Erythroblast (primary cell): Measurements from ENCODE around the gene KRT76.
"Not testable (repeated sequence)": the region's sequence is repeated elsewhere in the genome, so short reads cannot be mapped to it uniquely, and the experiment has no call there.

ENCODE experiments used
- DNase-seq, 2 experiments: peaks; one replicate each; lab custom pipeline; 2025; lab: John Stamatoyannopoulos, UW
- GATA1 ChIP-seq: IDR thresholded peaks from 2 replicates; pipeline ENCODE4 v1.6.1; 2011; ENCODE audit warnings: low read depth, mild to moderate bottlenecking, control low read depth, low read length, moderate library complexity
- POLR2A ChIP-seq: IDR thresholded peaks from 2 replicates; pipeline ENCODE4 v1.6.1; 2011; ENCODE audit warnings: mild to moderate bottlenecking, low read length

The KRT76 gene

DNA sequence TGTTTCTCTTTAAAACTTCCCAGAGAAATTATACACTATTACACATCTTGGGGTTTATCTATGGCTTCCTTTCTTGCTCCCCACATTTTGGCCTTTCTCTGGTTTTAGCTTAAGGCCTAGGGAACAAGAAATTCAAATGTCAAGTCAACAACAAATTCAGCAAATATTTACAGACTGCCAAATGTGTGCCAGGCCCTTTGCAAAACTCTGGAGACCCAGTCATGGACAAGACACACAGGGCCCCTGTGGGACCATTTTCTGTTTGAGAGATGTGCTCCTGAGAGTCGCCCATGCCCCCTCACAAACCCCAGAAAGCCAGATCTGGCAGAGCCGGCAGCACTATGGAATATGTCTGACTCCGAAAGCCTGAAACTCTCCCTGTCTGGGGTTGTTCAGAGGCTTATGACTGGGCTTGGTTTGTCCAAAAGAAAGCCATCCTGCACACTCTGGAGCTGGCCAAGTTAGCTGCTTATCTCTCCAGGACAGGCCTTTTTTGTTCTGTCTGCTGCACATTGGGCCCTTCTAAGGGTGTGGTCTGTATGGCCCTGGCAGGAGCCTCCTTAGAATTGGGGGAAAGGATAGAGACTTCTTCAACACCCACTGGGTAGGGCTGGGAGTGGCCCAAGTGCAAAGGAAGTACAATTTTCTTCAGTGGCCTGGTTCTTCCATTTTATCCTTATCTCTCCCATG is 19.8 kb upstream of the KRT76 start:
- TF ChIP-seq POLR2A (no peak), GATA1 (peak; percentile 66)

DNA sequence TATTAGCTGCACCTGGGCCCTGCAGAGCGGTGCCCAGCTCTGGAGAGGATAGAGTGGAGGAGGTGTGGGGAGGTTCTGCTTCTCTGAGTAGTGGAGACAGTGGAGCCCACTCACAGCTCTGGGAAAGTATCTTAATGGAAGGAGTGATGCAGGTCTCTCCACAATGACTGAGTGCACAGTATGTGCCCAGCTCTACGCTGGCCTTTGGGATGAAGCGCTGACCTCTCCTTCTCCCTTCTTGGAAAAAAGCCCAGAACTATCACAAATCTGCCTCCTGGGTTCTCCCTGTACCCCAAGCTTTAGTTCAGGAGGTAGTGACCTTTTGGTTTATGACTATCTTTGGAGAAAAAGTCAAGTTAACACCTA is 19.3 kb upstream of the KRT76 start:
- DNase-seq, result peak in 1 of 2 experiments; percentile 44
- TF ChIP-seq POLR2A (no peak), GATA1 (no peak)

More for the DNA sequence above, 19.8 kb upstream of the KRT76 start:
- peak; percentile 92 to 97 for DNase-seq

DNA sequence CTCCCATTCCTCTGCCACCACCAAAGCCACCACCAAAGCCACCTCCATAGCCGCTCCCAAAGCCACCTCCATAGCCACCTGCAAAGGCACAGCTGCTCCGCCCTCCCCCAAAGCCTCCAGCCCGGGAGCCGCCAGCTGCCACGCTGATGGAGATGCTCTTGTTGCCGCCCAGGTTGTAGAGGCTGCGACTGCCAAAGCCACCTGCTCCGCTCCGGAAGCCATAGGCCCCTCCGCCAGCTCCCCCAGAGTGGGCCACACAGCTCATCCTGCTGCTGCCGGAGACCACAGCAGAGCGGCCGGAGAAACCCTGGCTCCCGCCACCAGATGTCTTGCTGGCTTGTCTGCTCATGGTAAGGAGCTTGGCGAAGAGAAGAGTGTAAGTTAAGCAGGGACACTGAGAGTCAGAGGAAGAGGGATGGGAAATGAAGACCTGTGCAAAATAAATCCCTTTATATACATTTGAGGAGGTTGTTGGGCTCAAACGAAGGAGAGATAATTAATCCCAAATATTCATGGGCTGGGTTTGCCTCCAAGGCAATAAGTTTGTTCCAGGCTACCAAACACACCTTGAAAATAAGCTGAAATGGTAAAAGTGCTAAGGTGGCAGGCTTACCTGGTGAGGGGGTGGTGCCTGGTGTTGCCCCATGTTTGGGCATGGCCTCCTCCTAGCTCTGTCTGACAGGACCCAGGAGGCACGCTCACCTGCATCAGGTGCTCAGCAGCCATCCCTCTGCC is 18.7 kb upstream of the KRT76 start, which contains the start of gene KRT3:
Gene KRT3, minus strand, starts transcription at position 424 of the 735 bp plus-strand sequence. Its CDS starts 75 bp downstream, at position 349.
- TF ChIP-seq POLR2A (no peak), GATA1 (no peak)

GRCh38 chr12:52795332-52795674 is 18.2 kb upstream of the KRT76 start:
- not testable (repeated sequence) for DNase-seq

More for the DNA sequence above, 18.7 kb upstream of the KRT76 start, which contains the start of gene KRT3:
- DNase-seq, result no peak

DNA sequence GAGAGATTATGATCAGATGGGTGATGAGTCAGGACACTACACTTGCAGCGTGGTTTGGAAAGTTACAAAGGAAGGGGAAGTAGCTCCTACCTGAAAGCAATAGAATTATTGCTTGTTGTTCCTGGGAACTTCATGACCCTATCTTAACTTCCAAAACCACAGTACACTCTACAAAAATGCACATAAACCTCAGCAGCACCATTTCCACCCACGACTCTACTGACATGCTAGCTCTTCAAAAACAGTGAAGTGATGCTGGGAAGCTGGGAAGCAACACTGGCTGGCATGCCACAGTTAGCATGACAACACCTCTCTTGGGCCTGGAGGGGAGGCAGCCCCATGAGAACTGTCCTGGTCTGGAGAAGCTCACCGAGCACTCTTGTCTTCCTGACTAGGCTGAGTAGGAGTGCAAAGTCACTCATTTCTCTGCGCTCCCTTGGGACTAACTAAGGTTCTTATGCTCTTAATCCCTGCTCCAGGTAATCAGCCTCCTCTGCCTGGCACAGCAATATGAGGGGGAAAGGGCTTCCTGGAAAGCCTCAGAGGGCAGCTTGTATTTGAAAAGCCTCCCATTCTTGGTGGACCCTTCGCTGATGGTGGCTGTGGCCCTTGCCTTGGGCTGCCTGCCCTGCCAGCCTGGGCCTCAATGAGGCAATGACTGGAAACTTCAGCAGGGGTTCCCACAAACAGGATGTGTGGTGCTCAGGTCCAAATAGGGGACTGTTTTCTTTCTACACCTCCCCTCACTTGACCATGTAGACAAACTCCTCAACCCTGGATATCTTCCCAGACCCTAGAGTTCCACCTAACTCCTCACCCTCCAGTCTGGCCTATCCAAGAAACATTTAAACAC is 17.6 kb upstream of the KRT76 start:
- peak in 1 of 2 experiments; percentile 32 for DNase-seq
- no peak for TF ChIP-seq POLR2A
- no peak for TF ChIP-seq GATA1

DNA sequence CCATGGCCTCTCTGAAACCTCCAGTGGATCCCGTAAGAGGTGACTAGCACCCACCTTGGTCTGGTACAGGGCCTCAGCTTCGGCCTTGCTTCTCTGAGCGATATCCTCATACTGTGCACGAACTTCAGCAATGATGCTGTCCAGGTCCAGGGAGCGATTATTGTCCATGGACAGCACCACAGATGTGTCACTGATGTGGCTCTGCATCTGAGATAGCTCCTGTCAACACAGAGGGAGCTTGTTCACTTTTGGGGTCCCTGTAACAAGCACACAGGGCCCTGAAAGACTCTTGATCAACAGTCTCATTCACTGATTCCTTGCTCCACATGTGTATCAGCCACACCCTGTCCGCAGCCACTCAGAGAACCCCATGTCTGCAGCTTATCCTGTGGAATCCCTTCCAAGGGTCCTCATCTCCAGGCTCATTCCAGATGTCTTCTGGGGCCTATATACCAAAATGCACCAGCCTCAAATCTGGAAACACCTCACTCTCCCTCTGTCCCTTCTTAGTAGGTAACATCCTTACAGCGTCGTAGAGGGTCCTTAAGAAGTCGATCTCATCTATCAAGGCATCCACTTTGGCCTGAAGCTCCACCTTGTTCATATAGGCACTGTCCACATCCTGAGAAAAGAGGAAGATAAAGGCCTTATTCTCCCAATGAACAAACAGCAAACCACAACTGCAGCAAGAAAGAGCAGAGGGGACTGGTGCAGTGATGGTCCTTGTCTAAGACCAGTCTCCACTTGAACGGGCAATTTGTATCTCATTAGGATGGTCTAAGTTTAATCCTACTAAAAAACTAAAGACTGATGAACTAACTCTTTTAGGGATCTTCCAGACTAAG is 15.3 kb upstream of the KRT76 start:
- no peak for DNase-seq
- TF ChIP-seq GATA1, result no peak
- no peak for TF ChIP-seq POLR2A

DNA sequence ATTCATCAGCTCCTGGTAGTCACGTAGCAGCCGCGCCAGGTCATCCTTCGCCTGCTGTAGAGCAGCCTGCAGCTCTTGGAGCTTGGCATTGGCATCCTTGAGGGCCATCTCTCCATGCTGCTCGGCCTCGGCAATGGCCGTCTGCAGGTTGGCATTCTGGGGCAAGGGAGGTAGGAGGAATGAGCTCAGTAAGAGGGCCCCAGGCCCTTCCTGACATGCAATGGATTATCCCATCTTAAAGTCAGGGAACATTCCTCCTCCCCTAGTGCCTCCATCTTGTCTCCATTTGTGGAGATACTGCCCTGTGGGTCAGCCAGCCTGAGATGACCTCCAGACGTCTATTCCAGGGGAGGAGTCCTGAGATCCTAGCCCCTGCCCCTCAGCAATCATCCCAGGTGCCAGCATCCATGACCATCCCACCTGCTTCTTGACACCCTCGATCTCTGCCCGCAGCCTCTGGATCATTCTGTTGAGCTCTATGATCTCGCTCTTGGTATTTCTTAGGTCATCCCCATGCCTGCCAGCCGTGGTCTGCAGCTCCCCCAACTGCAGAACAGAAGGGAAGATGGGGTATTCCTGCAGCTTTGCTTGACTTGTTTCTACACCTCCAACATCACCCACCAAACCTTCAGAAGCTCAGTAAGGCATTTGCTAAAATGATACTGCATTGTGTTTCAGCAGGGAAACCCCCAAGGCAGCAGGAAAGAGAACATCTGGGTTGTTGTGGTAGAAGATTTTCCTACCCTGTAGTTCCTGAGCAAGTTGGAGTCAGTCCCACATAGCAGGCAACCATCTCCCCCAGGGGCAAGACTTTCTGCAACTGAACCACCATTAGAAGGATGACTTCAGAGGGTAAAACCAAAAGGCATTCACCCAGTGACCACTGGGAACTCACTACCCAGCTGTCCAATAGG is 14.4 kb upstream of the KRT76 start:
- DNase-seq, result no peak

DNA sequence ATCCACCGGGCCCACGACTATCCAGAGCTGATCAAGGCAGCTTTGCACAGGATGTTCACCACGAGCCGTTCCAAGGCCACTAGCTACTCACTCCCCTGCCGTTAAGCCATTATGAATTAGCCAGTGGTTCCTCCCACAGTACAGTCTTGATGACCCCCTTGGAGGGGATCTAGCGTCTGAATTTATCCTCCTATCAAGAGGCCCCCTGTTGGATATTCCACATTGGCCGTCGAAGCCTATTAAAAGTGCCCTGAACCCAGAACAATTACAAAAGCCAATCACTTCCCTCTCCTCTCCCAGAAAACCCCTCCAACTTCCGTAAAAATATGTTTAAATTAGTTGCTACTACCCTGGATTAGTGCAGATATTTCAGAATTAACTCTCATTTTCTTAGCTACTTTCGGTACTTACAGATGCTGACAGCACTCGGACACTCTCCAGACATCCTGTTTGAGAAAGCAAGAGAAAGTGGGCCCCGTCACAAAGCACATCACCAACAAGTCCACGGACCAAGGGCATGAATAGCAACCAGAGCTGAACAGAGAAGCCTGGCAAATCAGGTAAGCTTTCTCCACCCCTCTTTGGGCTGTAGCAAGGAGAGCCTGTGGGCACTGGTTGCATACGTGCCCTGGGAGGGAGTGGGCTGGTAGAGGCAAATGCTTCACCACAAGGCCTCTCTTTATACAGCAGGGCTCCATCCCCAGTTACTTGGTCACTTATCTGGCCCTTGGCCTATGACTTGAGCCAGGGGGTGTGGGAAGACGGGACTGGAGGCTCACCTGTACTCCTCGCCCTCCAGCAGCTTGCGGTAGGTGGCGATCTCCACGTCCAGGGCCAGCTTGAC is 13.5 kb upstream of the KRT76 start:
- no peak for TF ChIP-seq GATA1
- TF ChIP-seq POLR2A, result no peak
- no peak for DNase-seq

More for the DNA sequence above, 14.4 kb upstream of the KRT76 start:
- TF ChIP-seq GATA1 (no peak), POLR2A (no peak)

DNA sequence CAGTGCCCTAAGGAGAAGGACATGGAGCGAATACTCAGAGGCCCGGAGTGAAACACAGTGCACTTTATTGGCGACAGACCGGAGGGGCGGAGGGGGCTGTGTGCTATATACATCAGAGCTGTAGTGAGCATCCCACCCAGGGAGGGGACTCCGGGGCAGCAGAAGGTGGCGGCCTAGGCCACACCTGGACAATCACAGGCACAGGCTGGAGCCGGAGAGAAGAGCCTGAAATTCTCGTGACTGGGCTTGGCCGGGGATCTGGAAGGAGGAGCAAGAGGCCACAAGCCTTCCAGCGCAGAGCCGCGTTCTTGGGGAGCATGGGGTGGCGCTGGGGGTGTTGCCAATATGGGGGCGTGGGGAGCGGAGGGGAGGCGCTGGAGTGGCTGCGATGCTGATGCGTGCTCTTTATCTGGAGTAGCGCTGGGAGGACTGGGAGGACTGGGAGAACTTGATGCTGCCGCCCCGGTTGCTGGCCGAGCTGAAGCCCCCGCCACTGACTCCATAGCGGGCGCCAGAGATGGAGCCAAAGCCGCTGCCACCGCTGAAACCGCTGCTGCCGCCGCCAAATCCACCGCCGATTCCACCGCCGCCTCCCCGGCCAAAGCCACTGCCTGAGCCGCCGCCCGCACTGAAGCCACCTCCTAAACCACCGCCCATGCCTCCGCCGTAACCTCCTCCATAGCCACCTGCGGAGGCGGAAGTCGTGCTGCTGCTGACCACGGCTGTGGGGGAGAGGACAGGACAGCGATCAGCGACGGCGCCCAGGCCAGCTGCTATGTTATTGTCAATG is 12.7 kb upstream of the KRT76 start:
- peak; percentile 55 to 64 for DNase-seq
- no peak for TF ChIP-seq POLR2A
- no peak for TF ChIP-seq GATA1

- DNase-seq, result no peak
- no peak for TF ChIP-seq GATA1
- TF ChIP-seq POLR2A, result no peak
Measured at GRCh38 chr12:52788876-52789636, 11.9 kb upstream of the KRT76 start.

DNA sequence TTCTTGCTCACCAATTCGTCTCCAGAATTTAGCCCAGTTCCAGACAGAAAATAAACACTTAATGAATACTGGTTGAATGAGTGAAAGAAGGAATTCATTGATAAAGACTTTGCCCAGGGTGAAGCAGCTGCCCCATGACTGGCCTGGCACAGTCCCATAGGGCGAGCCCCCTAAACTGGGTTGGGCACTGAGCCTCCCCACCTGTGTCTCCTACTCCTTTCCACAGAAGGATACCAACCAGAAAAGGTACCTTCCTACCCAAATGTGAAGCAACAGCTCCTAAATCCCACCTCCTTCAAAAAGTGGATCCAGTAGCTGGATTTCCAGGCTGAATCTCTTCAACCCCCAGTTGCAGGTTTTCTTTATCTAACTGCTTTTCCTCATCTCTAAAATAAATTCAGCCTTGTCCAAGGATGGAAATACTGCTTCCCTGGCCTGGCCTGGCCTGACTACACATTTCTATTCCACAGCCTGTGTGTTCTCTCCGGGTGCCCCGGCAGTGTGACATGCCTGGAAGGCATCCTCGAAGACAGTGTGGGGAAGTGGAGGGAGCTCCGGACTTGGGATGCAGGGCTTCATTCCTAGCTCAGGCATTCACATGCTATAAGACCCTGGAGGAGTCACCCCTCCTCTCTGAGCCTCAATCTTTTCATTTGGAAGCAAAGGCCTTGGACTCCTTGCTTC is 11.2 kb upstream of the KRT76 start:
- no peak for DNase-seq
- TF ChIP-seq GATA1 (no peak), POLR2A (no peak)
